Activated T-cell treated with anti-CD3 and anti-CD28 coated beads for 24 hours (primary cell): Measurements from ENCODE around the gene MICAL1.

ENCODE experiments used
- DNase-seq: peaks from one replicate; pipeline ENCODE4 v3.0.0-alpha.2; 2020; ENCODE audit warnings: low read depth

The MICAL1 gene

GRCh38 chr6:109455437-109456110, at the start of gene MICAL1:
MICAL1 (minus strand) TSS chr6:109455772; CDS start chr6:109454196, 1,576 bp downstream.
- peak; percentile 46 for DNase-seq

- no peak for DNase-seq
Measured at GRCh38 chr6:109503327-109504224, 48.0 kb upstream of the MICAL1 start.

- DNase-seq, result no peak
Measured at GRCh38 chr6:109498936-109499335, 43.4 kb upstream of the MICAL1 start.

GRCh38 chr6:109498052-109498451, 42.5 kb upstream of the MICAL1 start:
- DNase-seq, result no peak

- DNase-seq, result no peak
Measured at GRCh38 chr6:109496036-109496772, 40.6 kb upstream of the MICAL1 start.

GRCh38 chr6:109493865-109494264, 38.3 kb upstream of the MICAL1 start:
- DNase-seq, result no peak

- DNase-seq, result no peak
Measured at GRCh38 chr6:109491207-109491938, 35.8 kb upstream of the MICAL1 start.

GRCh38 chr6:109490713-109491112, 35.1 kb upstream of the MICAL1 start:
- DNase-seq, result no peak

GRCh38 chr6:109488001-109488400, 32.4 kb upstream of the MICAL1 start:
- DNase-seq, result no peak

- no peak for DNase-seq
Measured at GRCh38 chr6:109486068-109486467, 30.5 kb upstream of the MICAL1 start.

GRCh38 chr6:109485266-109485935, 29.8 kb upstream of the MICAL1 start:
- no peak for DNase-seq

GRCh38 chr6:109484122-109484521, 28.6 kb upstream of the MICAL1 start:
- no peak for DNase-seq

GRCh38 chr6:109483735-109484057, 28.1 kb upstream of the MICAL1 start:
- no peak for DNase-seq

- DNase-seq, result peak; percentile 82
Measured at GRCh38 chr6:109482905-109483734, 27.5 kb upstream of the MICAL1 start, which contains the start of gene ZBTB24. ZBTB24 (minus strand) TSS chr6:109483219; CDS start chr6:109482026, 1,193 bp downstream.

- DNase-seq, result no peak
Measured at GRCh38 chr6:109480993-109481480, 25.5 kb upstream of the MICAL1 start.

GRCh38 chr6:109478841-109479624, 23.5 kb upstream of the MICAL1 start:
- no peak for DNase-seq

GRCh38 chr6:109478222-109478805, 22.7 kb upstream of the MICAL1 start:
- DNase-seq, result no peak

GRCh38 chr6:109477725-109478124, 22.2 kb upstream of the MICAL1 start:
- no peak for DNase-seq

GRCh38 chr6:109477184-109477583, 21.6 kb upstream of the MICAL1 start:
- DNase-seq, result no peak
